ENCODE measurements around the gene ROPN1L.

GRCh38 chr5:10434392-10434791 is 7.3 kb upstream of the ROPN1L start:
- no peak for TF ChIP-seq EZH2 (IDR thresholded peaks at IDR 0.05; ENCODE audit: borderline replicate concordance, low read depth, low read length, severe bottlenecking)
- TF ChIP-seq CTCF (IDR thresholded peaks at IDR 0.05; ENCODE audit: borderline replicate concordance, extremely low read depth, low read length, poor library complexity, severe bottlenecking) = no peak

Measured in DND-41 (cell line).